Parathyroid adenoma (tissue), 2 donors: ENCODE measurements around the gene FAM131C.

ENCODE experiments used
- H2AFZ ChIP-seq: fragments of 300-600 bp; sonication (generic); one replicate; pipeline ENCODE4 v1.7.0; 2017; ENCODE audit warnings: antibody characterized with exemption, mild to moderate bottlenecking
- H3K27ac ChIP-seq: fragments of 300-600 bp; sonication (generic); one replicate; pipeline ENCODE4 v1.7.0; 2017
- H3K27me3 ChIP-seq: fragments of 300-600 bp; sonication (generic); one replicate; pipeline ENCODE4 v1.7.0; 2017; ENCODE audit warnings: low read length; ENCODE audit not compliant: control insufficient read depth, insufficient read depth
- H3K36me3 ChIP-seq: fragments of 300-600 bp; sonication (generic); one replicate; pipeline ENCODE4 v1.7.0; 2017; ENCODE audit warnings: low read length; ENCODE audit not compliant: control insufficient read depth, insufficient read depth
- H3K4me1 ChIP-seq: fragments of 300-600 bp; sonication (generic); one replicate; pipeline ENCODE4 v1.7.0; 2017; ENCODE audit warnings: control low read depth
- H3K4me2 ChIP-seq: fragments of 300-600 bp; sonication (generic); one replicate; pipeline ENCODE4 v1.7.0; 2017; ENCODE audit warnings: low read length
- H3K4me3 ChIP-seq: fragments of 300-600 bp; sonication (generic); one replicate; pipeline ENCODE4 v1.7.0; 2017; ENCODE audit warnings: low read depth, low read length
- H3K79me2 ChIP-seq: fragments of 300-600 bp; sonication (generic); one replicate; pipeline ENCODE4 v1.7.0; 2017; ENCODE audit warnings: control low read depth
- H3K9ac ChIP-seq: fragments of 300-600 bp; sonication (generic); one replicate; pipeline ENCODE4 v1.7.0; 2017; ENCODE audit warnings: mild to moderate bottlenecking
- H3K9me3 ChIP-seq: fragments of 300-600 bp; sonication (generic); one replicate; pipeline ENCODE4 v1.7.0; 2017; ENCODE audit warnings: low read length; ENCODE audit not compliant: control insufficient read depth
- CTCF ChIP-seq: fragments of 300-600 bp; sonication (generic); IDR thresholded peaks from one replicate; pipeline ENCODE4 v1.7.0; 2017; ENCODE audit warnings: antibody characterized with exemption, mild to moderate bottlenecking
- donor health status: primary hyperparathyroidism.

FAM131C gene

GRCh38 chr1:16094453-16095158 is 21.2 kb upstream of the FAM131C start:
- H3K27me3 ChIP-seq, result no peaks in the 10 kb centered on the region
- no peak overlapping the region for H3K4me3 ChIP-seq
- H3K4me2 ChIP-seq, result no peak overlapping the region
- H3K9me3 ChIP-seq, result no peaks in the 10 kb centered on the region
- no peak overlapping the region for H3K27ac ChIP-seq
- no peaks in the 10 kb centered on the region for H3K36me3 ChIP-seq
- no peak for TF ChIP-seq CTCF
- H2AFZ ChIP-seq, result no peak overlapping the region
- H3K9ac ChIP-seq, result no peak overlapping the region
- H3K79me2 ChIP-seq, result no peaks in the 10 kb centered on the region
- no peaks in the 10 kb centered on the region for H3K4me1 ChIP-seq

- no peaks in the 10 kb centered on the region for H3K9me3 ChIP-seq
- no peak overlapping the region for H2AFZ ChIP-seq
- H3K27ac ChIP-seq, result no peak overlapping the region
- H3K79me2 ChIP-seq, result no peaks in the 10 kb centered on the region
- H3K4me2 ChIP-seq, result no peak overlapping the region
- H3K4me1 ChIP-seq, result no peaks in the 10 kb centered on the region
- no peak overlapping the region for H3K9ac ChIP-seq
- H3K36me3 ChIP-seq, result no peaks in the 10 kb centered on the region
- TF ChIP-seq CTCF, result no peak
- no peaks in the 10 kb centered on the region for H3K27me3 ChIP-seq
- no peak overlapping the region for H3K4me3 ChIP-seq
Measured at GRCh38 chr1:16093611-16094010, 20.2 kb upstream of the FAM131C start.

- no peak for TF ChIP-seq CTCF
Measured at GRCh38 chr1:16092923-16093511, 19.6 kb upstream of the FAM131C start.

GRCh38 chr1:16092097-16092922 is 18.9 kb upstream of the FAM131C start:
- Histone ChIP-seq H3K9me3 (no peaks in the 10 kb centered on the region), H3K79me2 (no peaks in the 10 kb centered on the region), H3K36me3 (no peaks in the 10 kb centered on the region), H3K4me3 (no peak overlapping the region), H3K27me3 (no peaks in the 10 kb centered on the region), H3K4me1 (no peaks in the 10 kb centered on the region), H3K27ac (no peak overlapping the region), H2AFZ (no peak overlapping the region), H3K4me2 (no peak overlapping the region), H3K9ac (no peak overlapping the region)
- no peak for TF ChIP-seq CTCF

More at GRCh38 chr1:16092923-16093511, 19.6 kb upstream of the FAM131C start:
- Histone ChIP-seq H3K4me3 (no peak overlapping the region), H3K4me2 (no peak overlapping the region), H3K9me3 (no peaks in the 10 kb centered on the region), H3K36me3 (no peaks in the 10 kb centered on the region), H3K9ac (no peak overlapping the region), H3K4me1 (no peaks in the 10 kb centered on the region), H2AFZ (no peak overlapping the region), H3K27ac (no peak overlapping the region), H3K79me2 (no peaks in the 10 kb centered on the region), H3K27me3 (no peaks in the 10 kb centered on the region)
